Activated T-cell treated with anti-CD3 and anti-CD28 coated beads for 24 hours (primary cell): Measurements from ENCODE around the gene OR1L6.

Source experiments
- DNase-seq: peaks from one replicate; pipeline ENCODE4 v3.0.0-alpha.2; 2020; ENCODE audit warnings: low read depth

The OR1L6 gene, protein sequence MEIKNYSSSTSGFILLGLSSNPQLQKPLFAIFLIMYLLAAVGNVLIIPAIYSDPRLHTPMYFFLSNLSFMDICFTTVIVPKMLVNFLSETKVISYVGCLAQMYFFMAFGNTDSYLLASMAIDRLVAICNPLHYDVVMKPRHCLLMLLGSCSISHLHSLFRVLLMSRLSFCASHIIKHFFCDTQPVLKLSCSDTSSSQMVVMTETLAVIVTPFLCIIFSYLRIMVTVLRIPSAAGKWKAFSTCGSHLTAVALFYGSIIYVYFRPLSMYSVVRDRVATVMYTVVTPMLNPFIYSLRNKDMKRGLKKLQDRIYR

DNA sequence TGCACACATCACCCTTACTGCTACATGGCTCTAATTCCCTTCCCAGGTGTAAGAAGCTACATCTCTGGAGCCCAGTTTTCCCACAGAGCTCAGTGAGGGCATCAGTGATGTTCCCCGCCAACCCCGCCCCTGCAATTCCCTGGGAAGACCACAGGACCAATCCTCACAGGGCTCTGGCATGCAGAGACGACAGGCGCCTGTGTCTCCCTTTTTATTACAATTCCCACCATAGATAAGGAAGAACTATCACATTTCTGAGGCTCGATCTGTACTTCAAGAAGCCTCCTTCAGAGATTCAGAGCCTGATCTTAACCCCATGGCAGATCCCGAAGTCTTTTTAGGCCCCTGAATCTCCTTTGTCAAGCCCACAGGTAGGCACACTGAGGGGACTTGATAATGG lies at the start of gene OR1L6:
Gene OR1L6 (plus strand): TSS at position 301 of the 400 bp plus-strand sequence. CDS start 7,545 bp downstream, outside the sequence.
- DNase-seq, result no peak

DNA sequence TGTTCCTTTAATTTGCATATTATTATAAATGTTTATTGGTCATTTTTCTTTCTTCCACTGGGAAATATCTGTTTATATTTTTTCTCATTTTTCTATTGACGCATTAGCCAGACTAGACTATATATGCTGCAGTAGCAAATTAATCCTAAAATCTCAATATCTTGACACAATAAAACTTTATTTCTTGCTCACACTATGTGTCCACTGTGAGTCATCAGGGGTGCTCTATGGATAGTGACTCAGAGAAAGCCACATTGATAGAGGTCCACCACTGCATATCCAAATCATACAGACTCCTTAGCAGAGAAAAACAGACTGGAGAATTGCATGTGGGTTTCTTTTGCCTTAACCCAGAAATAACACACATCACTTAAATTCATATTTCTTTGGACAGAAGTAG lies 46.4 kb upstream of the OR1L6 start:
- DNase-seq, result no peak

DNA sequence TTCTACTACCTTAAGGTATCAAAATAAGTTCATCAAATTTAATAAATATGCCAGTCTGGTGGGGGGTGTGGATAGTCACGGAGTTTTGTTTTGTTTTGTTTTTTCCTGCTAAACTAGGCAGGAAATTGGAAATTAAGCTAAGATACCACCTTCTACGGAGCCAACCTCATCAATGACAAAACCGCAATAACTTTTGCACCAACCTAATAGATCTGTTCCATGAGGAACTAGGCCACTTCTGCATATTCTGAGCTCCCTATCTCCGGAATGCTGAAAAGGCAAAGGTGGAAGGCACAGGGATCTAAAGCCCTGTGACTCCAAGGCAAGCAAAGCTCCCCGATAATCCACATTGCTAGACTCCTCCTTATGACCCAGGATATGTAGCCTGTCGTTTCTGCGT lies 24.1 kb upstream of the OR1L6 start:
- no peak for DNase-seq

DNA sequence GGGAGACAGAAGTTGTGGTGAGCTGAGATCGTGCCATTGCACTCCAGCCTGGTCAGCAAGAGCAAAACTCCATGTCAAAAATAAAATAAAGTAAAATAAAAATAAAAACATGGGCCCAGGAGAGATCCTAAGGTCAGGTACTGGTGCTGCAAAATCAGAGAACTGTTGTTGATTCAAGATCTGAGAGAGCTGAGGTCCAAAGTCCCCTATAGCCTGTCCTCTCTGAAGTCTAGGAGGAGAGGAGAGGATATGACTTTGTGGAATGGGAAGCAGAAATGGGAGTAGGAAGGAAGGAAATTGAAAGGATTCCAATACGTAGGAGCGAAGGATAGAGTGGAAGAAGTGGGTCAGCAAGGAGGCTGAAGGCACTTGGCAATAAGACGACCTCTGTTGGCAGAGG lies 22.9 kb upstream of the OR1L6 start:
- no peak for DNase-seq

DNA sequence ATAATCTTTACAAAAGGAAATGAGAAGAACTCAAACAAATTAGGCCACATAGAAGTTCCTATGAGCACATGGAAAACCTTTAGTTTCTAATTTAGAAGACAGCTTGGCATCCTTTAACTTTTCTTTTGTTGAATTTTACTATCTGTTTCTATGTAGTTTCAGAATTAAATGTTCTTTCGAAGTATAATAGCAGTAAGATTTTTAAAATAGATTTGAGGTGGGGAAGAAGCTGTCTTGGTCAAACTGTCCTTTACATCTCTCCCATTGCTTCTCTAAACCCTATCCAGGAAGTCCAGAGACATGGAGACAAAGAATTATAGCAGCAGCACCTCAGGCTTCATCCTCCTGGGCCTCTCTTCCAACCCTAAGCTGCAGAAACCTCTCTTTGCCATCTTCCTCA lies 18.4 kb upstream of the OR1L6 start, which contains the start of gene OR1L4:
Gene OR1L4 (plus strand): TSS at position 301 of the 400 bp plus-strand sequence. CDS start 0 bp downstream, at position 301.
- no peak for DNase-seq

DNA sequence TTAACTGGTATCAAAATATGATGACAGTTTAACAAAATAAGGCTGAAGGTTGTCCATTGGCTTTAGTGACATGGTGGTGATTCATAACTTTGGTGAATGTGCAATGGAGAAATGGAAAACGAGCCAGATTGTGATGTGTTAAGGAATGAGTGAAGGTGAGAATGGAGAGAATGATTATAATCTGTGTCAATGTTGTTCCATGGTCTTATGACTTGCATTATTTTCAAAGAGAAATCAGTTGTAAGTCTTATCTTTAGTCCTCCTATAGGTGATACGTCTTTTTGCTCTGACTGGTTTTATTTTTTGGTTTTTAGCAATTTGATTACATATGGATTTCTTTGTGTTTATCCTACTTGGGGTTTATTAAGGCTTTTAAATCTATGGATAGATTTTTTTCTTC lies 12.7 kb downstream of the OR1L6 start:
- DNase-seq, result no peak

DNA sequence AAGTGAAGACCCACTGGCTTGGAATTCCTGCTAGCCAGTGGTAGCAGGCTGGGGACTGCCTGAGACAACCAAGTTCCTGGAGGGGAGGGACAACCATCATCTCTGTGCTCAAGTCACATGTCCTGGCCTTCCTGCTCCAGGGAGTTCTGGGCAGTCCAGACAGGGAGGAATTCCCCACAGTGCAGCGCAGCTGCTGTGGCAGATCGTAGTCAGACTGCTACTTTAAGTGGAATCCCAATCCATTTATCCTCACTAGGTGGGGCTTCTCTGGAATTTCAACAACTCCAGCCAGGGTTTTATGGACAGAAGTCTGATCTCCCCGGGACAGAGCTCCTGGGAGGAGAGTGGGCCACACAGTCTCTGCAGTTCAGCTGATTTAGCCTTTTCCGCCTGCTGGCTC lies 25.7 kb downstream of the OR1L6 start:
- no peak for DNase-seq

DNA sequence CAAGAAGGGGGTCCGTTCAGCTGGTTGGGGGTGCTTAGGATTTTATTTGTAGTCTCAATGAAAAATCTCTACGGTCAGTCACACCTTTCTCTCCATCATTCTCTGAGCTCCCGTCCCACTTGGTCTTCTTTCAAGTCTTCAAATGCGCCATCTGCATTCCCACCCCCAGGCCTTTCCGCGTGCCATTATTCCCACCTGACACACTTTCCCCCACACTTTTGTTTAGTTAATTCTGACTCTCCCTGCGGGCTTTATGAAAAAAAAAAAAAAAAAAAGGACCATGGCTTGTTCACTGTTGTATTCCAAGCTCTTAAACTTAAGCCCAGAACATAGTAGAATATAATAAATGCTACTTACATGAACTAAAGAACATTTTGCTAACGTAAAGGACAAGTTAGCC lies 34.9 kb downstream of the OR1L6 start:
- DNase-seq, result no peak

DNA sequence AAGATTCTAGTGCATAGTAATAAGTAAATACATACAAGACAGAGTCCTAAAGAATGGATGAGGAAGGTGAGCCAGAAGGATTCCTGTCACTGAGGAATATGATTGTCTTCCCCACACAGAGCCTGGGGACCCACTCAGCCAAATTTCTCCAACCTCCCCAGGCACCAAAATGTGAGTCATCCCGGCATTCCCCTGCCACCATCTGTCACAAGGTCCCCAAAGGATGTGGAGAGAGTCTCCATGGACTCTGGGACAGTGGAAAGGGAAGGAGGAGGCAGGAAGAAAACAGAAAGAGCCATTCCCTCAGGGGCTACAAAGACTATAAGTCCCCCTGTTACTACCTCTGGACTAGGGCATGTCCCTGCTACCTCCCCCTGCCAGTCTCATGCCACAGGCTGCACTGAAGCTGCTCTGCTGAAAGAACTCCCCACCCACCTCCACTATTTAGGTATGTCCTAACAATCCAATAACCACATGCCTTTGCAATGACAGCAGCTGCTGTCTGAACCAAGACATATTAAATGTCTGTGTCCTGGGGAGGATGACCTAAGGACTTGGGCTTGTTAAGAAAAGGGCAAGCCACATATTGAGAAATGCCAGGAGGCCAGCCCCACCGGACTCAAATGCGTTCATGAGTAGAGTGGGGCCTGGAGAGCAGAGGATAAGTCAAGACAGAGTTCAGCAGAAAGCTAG lies 36.0 kb downstream of the OR1L6 start:
- DNase-seq, result no peak

DNA sequence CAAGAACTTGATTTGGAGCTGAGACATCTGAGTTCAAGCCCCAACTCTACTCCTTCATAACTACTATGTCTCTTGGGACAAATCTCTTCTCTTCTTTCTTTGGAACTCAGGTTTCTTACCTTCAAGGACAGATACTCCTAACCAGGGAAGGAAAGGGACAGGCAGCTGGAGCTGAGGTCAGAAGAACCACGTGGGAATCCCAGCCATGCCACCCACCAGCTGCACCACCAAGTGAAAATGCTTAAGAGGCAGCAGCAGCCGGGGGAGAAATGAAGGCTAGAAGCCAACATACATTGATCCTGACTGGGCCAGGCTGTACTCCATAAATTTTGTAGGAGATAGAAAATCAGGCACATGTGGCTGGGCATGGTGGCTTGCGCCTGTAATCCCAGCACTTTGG lies 37.1 kb downstream of the OR1L6 start:
- no peak for DNase-seq

DNA sequence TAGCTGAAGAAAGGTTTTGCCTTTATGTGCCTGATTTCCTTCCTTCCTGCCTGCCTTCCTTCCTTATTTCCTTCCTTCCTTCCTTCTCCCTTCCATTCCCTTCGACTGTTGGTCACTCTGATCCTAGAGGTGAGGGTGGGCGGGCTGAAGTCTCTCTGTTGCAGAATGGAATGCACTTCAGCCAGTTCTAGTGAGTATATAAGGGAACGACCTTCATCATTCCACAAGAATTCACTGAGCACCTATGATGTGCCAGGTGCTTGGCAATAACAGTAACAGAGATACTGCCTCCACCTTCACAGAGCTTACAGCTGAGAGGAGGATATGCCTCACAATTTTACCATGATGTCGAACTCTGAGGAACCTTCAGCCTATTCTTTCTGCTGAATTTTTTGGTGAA lies 37.9 kb downstream of the OR1L6 start:
- no peak for DNase-seq

DNA sequence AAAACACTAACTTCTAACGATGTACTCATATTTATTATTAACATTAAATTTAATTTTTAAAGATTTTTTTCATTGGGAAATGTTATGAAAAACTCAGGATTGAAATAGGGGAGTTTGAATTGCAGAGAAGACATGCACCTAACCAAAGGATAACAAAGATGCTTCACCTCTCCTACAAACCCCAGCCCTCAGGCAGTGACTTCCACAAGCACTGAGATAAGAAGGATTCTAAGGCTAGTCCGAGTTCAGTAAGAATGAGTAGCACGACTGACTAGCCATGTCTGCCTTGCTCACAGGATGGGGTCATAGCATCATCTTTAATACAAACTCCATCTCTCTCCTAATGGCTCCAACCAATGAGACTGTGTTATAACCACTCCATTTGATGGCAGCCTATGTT lies 39.6 kb downstream of the OR1L6 start:
- no peak for DNase-seq

DNA sequence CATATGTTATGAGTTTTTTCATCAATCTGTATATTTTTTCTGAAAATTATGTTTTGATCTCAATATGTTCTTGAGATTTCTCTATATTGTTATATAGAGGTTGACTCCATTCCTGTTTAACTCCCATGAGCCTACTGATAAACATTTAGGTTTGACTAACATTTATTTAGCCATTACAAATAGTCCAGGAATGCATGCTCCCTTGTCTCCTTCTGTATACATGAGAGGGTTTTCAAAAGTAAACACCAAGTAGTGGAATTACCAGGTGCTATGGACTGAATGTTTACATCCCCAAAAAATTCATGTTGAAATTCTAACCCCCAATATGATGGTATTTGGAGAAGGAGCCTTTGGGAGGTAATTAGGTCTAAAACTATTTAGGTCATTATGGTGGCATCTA lies 43.2 kb downstream of the OR1L6 start:
- no peak for DNase-seq

DNA sequence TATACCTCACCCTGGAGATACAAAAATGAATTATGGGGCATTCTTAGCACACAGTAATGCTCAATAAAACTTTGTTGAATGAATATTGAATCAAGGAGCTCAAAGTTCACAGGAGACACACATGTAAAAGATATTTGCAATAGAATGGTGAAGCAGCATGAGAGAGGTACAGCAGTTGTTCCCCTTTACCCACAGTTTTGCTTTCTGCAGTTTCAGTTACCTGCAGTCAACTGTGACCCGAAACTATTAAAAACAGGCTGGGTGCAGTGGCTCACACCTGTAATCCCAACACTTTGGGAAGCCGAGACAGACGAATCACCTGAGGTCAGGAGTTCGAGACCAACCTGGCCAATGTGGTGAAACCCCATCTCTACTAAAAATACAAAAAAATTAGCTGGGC lies 44.2 kb downstream of the OR1L6 start:
- DNase-seq, result no peak

DNA sequence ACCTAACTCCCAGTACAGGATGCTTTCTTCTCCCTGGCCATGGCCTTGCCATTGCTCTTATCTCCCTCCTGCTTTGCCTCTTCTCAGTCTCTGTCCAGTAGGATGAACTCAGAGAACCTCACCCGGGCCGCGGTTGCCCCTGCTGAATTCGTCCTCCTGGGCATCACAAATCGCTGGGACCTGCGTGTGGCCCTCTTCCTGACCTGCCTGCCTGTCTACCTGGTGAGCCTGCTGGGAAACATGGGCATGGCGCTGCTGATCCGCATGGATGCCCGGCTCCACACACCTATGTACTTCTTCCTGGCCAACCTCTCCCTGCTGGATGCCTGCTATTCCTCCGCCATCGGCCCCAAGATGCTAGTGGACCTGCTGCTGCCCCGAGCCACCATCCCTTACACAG lies 46.7 kb downstream of the OR1L6 start, which contains the start of gene OR5C1:
Gene OR5C1 (plus strand): TSS at position 103 of the 400 bp plus-strand sequence. CDS start 0 bp downstream, at position 103.
- no peak for DNase-seq

DNA sequence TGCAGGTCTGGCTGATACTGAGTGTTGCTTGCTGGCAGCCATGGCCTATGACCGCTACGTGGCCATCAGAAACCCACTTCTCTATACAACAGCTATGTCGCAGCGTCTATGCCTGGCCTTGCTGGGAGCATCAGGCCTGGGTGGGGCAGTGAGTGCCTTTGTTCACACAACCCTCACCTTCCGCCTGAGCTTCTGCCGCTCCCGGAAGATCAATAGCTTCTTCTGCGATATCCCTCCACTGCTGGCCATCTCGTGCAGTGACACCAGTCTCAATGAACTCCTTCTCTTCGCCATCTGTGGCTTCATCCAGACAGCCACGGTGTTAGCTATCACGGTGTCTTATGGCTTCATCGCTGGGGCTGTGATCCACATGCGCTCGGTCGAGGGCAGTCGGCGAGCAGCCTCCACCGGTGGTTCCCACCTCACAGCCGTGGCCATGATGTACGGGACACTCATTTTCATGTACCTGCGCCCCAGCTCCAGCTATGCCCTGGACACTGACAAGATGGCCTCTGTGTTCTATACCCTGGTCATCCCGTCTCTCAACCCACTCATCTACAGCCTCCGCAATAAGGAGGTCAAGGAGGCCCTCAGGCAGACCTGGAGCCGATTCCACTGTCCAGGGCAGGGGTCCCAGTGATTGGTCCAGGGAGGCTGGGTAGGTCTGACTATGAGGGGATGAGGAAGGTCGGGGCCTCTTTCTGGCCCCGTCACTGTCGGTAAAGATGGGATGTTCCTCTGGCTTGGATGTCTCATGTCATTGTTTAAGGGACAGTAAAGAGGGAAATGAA lies 47.3 kb downstream of the OR1L6 start:
- no peak for DNase-seq

DNA sequence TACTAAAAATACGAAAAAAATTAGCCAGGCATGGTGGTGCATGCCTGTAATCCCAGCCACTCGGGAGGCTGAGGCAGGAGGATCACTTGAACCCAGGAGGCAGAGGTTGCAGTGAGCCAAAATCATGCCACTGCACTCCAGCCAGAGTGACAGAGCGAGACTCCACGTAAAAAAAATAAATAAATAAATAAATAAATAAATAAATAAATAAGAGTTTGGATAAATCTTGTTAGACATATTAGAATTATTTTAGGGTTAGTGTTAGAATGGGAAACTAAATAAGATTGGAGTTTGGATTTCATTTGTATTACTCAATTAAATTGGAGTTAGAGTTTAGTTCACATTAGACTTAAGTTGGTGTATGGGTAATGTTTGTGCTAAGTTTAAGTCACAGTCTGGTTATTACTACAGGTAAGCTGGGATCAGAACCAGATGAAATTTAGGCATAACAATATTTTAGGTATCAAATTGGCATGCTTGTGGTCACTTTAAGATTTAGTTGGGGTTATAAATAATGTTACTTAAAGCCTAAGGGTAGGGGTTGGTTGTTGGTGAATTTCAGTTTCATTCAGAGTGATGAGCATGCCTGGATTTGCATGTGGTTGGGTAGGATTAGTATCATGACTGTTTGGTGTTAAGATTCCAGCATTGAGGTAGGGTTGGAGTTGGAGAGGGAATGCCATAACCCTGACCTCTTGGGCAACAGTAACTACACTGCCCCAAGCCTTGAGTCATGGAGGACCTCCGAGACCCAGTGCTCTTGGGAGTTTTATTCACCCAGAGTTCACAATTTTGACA lies 50.0 kb downstream of the OR1L6 start:
- no peak for DNase-seq

DNA sequence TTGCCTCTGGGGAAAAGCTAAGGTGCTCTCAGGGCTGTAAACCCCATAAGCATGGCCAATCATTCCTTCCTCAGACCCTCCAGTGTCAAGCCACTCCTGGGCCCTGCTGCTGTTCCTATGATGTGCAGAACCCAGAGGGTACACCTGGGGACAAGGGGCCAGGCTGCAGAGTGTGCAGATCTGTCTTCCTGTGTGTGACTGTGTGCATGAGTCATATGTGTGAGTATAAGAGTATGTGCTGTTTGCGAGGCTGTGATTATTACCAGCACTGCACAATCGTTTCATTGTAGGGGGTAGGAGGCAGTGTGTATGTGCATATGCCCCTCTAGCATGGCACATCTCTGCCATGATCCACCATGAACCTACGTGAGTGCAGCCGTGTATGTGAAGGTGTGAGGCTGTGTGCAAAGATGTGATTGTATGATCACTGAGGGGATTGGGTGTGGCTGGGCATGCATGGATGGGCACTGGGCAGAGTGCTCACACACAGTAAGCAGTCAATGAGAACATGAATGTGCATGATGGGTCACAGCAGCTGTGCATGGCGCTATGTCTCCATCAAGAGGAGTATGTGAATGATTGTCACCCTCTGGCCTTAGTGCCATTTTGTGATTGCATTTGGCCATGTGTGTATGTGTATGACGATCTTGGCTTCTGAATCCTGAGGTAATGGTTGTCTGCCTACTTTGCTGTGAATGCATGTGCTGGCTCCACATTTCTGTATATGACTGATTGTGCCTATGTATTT lies 55.4 kb downstream of the OR1L6 start:
- no peak for DNase-seq
